Raji (cell line): Measurements from ENCODE around the gene UNC5B.

ENCODE experiments used
- POLR2A ChIP-seq: IDR thresholded peaks from 2 replicates; pipeline ENCODE4 v1.6.1; 2011; ENCODE audit warnings: low read depth, low read length, control low read depth; ENCODE audit not compliant: insufficient read depth

The UNC5B gene

GRCh38 chr10:71259815-71260501, 47.6 kb downstream of the UNC5B start:
- TF ChIP-seq POLR2A = no peak

DNA sequence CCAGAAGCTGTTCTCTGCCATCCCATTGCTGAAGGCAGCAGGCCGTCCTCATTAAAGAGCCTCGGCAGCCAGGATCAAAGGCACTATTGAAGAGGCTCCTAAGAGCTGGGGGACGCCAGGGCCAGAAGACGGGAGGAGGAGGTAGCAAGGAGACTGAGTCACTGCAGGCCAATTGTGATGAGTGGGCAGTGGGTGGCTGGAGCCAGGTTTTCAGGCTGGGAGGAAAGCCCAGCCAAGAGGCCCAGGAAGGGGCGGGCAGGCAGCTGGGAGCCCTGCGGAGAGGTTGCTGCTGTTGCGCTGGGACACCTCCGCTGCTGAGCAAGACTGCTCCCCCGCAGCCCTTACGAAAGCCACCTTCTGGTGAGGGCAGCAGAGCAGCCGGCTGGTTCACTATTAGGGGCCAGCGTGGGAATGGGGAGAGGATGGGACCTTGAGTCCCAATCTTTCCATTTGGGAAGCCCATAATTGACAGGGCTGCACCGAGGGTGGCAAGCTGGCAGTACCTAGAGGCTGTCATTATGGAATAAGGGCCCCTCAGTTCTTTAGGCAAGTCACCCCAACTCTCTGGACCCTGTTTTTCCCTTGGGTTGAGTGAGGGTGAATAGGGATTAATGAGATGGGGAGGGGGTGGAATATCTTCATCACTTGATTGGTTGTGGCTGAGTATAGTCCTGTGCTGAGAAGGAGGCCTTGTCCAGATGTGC, 48.4 kb downstream of the UNC5B start:
- no peak for TF ChIP-seq POLR2A

DNA sequence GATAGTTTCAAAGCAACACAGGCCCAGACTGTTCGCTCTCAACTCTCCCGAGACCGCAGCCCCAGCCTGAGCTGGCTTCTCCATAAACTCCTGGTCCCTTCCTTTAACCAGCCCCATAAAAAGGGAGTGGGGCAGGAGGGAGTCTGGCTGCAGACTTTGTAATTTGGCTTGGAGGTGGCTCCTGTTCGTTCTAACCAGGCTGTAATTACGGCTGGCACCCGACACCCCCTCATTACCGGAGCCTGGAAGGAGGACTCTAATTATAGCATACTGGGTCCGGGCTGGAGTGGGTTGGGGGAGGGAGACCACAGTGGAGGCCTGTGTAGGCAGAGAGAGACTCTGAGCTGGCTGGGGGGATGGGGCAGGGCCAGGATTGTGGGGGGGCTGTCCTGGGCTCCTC, 49.7 kb downstream of the UNC5B start:
- no peak for TF ChIP-seq POLR2A

- TF ChIP-seq POLR2A = no peak
Observed at GRCh38 chr10:71262817-71263216, 50.4 kb downstream of the UNC5B start.

DNA sequence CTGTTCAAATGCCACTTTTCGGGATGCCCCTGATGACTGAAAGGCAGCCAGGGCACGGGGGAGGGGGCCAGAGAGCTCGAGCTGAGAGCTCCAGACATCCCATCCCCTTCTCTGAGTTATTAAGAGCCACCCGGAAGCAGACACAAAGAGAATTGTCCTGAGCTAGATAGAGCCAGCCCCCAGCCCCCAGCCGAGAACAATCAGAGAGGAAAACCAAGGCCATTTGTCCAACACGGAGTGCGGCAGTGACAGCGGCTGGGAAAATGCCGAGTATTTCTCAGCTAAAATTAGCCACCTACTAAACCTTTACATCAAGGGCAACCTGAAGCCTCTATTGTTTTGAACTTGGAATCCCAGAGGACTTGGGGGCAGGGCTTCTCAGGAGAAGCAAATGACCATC, 51.0 kb downstream of the UNC5B start:
- TF ChIP-seq POLR2A = no peak

- no peak for TF ChIP-seq POLR2A
Observed at GRCh38 chr10:71264345-71265200, 52.2 kb downstream of the UNC5B start.

GRCh38 chr10:71265201-71265575, 52.8 kb downstream of the UNC5B start:
- no peak for TF ChIP-seq POLR2A

GRCh38 chr10:71265618-71266146, 53.3 kb downstream of the UNC5B start:
- TF ChIP-seq POLR2A = no peak

- no peak for TF ChIP-seq POLR2A
Observed at GRCh38 chr10:71266147-71266917, 54.0 kb downstream of the UNC5B start.

- no peak for TF ChIP-seq POLR2A
Observed at GRCh38 chr10:71266918-71267442, 54.6 kb downstream of the UNC5B start.

GRCh38 chr10:71267508-71268240, 55.3 kb downstream of the UNC5B start:
- TF ChIP-seq POLR2A = no peak

- no peak for TF ChIP-seq POLR2A
Observed at GRCh38 chr10:71268247-71268691, 55.9 kb downstream of the UNC5B start.

DNA sequence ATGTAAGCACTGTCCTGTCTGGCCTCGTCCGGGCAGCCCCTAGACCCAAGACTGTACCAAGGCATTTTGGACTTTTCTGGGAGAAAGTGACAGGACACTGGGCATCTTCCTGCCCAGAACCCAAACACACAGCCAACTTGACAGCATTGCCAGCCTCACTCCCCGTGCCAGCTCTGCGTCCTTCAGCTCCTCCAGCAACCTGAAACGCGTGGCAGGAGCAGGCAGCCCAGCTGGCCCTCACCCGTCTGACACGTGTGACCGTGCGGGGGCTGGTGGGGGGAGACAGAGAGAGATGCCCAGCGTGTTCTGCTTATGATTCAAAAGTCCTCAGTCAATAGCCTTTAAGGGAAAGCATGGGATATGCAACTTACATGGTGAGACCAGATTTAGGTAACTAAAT, 56.4 kb downstream of the UNC5B start:
- no peak for TF ChIP-seq POLR2A

- no peak for TF ChIP-seq POLR2A
Observed at GRCh38 chr10:71269301-71270288, 57.2 kb downstream of the UNC5B start.
